GM19043 (cell line): ENCODE results near the gene RNF182.
"Not testable (repeated sequence)": the region's sequence is repeated elsewhere in the genome, so short reads cannot be mapped to it uniquely, and the experiment has no call there.

Source experiments
- ATAC-seq: cut with Tn5 transposase; IDR thresholded peaks from one replicate; pipeline ENCODE4 v1.9.1; 2021; ENCODE audit warnings: low read depth; ENCODE audit not compliant: unreplicated experiment

The RNF182 gene

DNA sequence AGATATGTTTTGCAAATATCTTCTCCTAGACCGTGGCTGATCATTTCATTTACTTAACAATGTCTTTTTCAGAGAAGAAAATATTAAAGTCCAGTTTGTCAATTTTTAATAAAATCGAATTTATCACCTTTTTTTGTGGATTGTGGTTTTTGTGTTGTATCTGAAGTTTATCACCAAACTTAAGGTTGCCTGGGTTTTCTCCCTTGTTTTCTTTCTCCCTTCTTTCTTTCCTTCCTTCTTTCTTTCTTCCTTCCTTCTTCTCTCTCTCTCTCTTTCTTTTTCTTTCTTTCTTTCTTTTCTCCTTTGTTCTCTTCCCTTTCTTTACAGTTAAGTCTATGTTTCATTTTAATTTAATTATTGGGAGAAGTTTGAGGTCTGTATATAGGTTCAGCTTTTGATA, 68.7 kb downstream of the RNF182 start:
- ATAC-seq, result no peak

- no peak for ATAC-seq
These were observed 73.6 kb downstream of the RNF182 start for GRCh38 chr6:13998356-13998755.

- ATAC-seq, result no peak
These were observed 76.1 kb downstream of the RNF182 start for GRCh38 chr6:14000901-14001300.

DNA sequence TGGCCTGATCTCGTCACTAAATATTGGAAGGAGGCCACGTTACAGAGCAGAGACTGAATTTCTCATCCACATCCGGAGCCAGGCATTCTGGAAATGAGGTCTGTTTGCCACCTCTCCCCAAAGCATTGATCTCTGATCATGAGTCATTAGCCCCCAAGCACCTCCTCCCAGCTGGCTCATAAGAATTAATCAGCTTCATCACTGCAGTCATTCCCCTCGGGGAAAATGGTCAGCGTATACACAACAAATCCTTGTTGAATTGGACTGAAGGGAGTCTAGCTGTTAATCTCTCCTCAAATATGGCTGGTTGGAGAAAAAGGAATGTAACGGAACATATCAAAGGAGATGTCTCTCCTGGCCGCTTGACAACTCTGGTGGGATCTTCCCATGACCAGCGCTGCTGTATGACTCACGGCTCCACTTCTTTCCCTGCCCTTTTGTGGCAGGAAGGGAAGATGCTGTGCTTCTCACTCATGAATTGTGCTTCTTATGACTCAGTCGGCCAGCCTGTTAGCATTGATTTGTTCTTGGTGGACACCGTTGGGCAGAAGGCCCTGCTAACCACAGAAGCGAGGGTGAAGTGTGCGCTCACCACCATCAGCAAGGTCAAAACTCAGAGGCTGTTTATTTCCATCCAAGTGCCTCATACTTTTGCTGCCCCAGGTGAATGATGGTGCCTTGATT, 76.7 kb downstream of the RNF182 start:
- no peak for ATAC-seq

DNA sequence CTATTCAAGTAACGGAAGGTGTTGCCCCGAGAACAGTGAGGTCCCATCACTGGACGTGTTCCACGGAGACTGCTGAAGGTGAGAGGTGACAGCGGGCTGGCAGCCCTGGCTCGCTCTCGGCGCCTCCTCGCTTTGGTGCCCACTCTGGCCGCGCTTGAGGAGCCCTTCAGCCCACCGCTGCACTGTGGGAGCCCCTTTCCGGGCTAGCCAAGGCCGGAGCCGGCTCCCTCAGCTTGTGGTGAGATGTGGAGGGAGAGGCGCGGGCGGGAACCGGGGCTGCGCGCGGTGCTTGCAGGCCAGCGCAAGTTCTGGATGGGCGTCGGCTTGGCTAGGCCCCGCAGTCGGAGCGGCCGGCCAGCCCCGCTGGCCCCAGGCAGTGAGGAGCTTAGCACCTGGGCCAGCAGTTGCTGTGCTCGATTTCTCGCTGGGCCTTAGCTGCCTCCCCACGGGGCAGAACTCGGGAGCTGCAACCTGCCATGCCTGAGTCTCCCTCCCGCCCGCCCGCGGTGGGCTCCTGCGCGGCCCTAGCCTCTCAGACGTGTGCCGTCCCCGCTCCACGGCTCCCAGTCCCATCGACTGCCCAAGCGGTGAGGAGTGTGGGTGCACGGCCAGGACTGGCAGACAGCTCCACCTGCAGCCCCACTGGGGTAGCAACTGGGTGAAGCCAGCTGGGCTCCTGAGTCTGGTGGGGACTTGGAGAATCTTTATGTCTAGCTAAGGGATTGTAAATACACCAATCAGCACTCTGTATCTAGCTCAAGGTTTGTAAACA, 77.6 kb downstream of the RNF182 start:
- no peak for ATAC-seq

DNA sequence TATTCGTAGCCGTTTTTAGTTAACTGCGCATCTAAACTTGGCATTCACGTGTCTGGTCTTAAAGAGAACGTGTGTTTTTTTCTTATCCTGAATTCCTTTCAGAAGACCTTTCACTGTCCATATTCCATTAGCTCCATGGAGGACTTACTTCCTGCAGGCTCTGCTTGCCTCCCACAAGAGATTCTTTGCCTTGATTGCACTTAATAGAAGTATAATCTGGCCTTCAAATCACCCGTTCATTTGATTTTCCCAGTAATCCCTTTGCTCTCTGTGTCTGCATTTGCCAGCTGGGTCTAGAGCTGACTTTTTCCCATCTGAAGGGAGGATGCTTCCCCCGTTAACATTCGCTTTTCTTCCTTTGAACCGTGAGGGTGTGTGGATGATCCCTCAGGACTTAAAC, 79.5 kb downstream of the RNF182 start:
- no peak for ATAC-seq

DNA sequence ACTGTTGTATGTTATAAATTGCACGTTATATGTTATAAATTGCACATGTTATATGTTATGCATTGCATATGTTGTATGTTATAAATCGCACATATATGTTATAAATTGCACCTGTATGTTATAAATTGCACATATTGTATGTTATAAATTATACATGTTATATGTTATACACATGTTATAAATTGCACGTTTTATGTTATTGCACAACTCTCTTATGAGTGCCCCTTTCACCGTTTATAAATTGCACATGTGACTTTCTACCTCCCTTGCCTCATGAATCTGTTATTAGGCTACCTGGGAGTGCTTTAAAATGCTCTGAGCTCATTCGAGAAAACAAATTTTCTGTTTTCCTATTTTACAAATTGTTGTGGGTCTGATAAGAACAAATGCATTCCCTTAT, 84.1 kb downstream of the RNF182 start:
- ATAC-seq, result no peak

DNA sequence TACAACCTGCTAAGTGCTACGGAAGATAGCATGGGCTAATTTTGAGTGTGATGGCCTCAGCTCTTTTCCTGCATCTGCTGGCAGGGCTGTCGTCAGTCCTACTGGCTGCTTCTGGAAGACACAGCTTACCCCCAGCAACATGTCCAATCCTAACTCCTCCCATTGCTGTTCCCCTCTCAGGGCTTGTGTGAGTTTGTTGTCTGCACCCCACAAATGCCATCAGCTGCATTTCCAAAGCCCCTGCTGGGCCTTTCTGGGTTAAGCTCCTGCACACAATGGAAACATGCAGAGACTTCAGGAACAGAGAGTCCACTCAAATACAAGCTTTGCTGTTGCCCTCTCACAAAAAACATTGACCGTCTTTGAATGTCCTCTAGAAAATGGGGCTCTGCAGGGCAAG, 84.7 kb downstream of the RNF182 start:
- ATAC-seq, result no peak

- no peak for ATAC-seq
These were observed 85.5 kb downstream of the RNF182 start for GRCh38 chr6:14010275-14010674.

DNA sequence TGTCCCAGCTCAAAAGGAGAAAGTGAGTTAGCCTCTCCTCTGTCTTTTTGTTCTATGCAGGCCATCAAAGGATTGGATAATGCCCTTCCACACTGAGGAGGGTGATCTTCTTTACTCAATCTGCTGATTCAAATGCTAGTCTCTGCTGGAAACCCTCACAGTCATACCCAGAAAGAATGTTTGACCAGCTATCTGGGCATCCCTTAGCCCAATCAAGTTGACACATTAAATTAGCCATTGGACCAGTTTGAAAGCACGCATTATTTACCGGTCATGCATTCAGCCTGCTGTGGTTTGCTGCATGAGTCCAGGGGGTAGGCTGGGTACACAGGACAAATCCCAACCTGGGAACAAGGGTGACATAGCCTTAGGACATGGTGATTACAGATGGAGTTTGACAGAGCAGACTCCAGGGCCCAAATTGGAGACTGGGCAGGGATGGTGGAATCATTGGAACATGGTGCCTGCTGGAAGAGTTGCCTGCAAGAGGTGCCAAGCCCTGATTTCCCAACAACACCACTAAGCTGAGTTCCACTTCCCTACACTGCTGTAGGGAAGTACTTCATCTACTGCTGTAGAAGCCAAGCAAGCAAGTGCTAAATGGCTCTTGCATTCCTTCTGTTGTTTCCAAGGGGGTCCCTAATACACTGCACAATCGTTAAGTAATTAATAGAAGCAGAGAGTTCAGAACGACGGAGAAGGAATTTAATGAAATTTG, 87.7 kb downstream of the RNF182 start:
- no peak for ATAC-seq

GRCh38 chr6:14015964-14016363, 91.2 kb downstream of the RNF182 start:
- no peak for ATAC-seq

GRCh38 chr6:14016432-14016831, 91.7 kb downstream of the RNF182 start:
- ATAC-seq, result no peak

GRCh38 chr6:14016935-14017625, 92.3 kb downstream of the RNF182 start:
- no peak for ATAC-seq

DNA sequence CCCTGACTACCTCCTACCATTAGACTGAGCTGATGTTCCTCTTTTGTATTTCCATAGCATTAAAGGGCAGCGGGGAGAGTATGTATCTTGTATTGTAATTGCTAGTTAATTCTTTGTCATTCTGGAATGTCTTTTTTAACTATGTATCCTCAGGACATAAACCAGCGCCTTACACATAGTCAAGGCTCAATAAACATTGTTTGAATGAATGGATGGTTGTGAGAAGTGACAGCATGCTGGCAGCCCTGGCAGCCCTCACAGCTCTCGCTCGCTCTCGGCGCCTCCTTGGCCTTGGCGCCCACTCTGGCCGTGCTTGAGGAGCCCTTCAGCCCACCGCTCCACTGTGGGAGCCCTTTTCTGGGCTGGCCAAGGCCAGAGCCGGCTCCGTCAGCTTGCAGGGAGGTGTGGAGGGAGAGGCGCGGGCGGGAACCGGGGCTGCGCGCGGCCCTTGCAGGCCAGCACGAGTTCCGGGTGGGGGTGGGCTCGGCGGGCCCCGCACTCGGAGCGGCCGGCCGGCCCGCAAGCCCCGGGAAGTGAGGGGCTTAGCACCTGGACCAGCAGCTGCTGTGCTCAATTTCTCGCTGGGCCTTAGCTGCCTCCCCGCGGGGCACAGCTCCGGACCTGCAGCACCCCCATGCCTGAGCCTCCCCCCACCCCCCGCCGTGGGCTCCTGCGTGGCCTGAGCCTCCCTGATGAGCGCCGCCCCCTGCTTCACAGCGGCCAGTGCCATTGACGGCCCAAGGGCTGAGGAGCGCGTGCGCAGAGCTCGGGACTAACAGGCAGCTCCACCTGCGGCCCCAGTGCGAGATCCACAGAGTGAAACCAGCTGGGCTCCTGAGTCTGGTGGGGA, 93.1 kb downstream of the RNF182 start:
- no peak for ATAC-seq

DNA sequence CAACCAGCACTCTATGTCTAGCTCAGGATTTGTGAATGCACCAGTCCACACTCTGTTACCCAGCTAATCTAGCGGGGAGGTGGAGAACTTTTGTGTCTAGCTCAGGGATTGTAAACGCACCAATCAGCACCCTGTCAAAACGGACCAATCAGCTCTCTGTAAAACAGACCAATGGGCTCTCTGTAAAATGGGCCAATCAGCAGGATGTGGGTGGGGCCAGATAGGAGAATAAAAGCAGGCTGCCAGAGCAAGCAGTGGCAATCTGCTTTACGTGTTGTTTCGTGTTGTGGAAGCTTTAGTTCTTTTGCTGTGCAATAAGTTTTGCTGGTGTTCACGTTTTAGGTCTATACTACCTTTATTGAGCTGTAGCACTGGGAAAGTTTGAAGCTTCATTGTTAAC, 93.8 kb downstream of the RNF182 start:
- not testable (repeated sequence) for ATAC-seq

DNA sequence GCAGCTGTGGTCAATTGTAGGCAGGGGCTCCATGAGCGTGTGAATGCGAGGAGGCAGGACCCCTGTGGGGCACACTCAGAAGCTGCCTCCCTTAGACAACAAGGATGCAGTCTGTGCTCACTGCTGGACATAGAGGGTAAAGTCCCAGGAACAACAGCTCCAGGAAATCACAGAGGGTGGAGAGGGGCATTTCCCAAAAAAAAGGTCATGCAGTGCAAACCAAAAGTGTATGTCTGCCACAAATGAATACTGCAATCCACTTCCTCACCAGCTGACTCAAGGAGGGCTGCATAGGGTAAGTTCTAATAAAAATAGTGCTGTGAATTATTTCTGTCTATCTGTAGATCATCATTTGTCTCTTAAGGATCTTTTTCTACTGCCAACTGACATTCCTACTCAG, 95.8 kb downstream of the RNF182 start:
- no peak for ATAC-seq

GRCh38 chr6:14021449-14021848, 96.7 kb downstream of the RNF182 start:
- ATAC-seq, result no peak

- no peak for ATAC-seq
These were observed 97.9 kb downstream of the RNF182 start for GRCh38 chr6:14022673-14023072.

GRCh38 chr6:14023855-14024254, 99.1 kb downstream of the RNF182 start:
- no peak for ATAC-seq

GRCh38 chr6:14025160-14025559, 100.4 kb downstream of the RNF182 start:
- no peak for ATAC-seq
